Activated CD4-positive, alpha-beta memory T cell treated with anti-CD3 and anti-CD28 coated beads, Interleukin-2, amount 10 ng/mL, durations not matched to agents 7 days and 5 days (primary cell): Measurements from ENCODE around the gene CD96. TPM values are rescaled to one million over a fixed set of nuclear protein-coding genes. Genes with fewer than 3 reads are reported as not detected.

Source experiments
- CTCF ChIA-PET: fragments of 350-600 bp; sonication (Branson Sonifier 250); formaldehyde crosslinking; loops from one replicate; lab custom pipeline; 2021; ENCODE audit warnings: antibody characterized with exemption, inconsistent platforms; lab: Charles Lee
- POLR2A ChIA-PET: fragments of 350-600 bp; sonication (Branson Sonifier 250); formaldehyde crosslinking; loops from one replicate; lab custom pipeline; 2021; ENCODE audit warnings: antibody characterized with exemption; lab: Charles Lee
- DNase-seq: peaks from one replicate; pipeline ENCODE4 v3.0.0-alpha.2; 2020
- H3K27ac Mint-ChIP-seq: one replicate; pipeline ENCODE4 v1.8.0; 2021; ENCODE audit warnings: mild to moderate bottlenecking, mixed read lengths
- H3K27me3 Mint-ChIP-seq: one replicate; pipeline ENCODE4 v1.8.0; 2021; ENCODE audit warnings: mixed read lengths
- H3K36me3 Mint-ChIP-seq: one replicate; pipeline ENCODE4 v1.8.0; 2021; ENCODE audit warnings: low read depth, mixed read lengths
- H3K4me1 Mint-ChIP-seq: one replicate; pipeline ENCODE4 v1.8.0; 2021; ENCODE audit warnings: mixed read lengths
- H3K4me3 Mint-ChIP-seq: one replicate; pipeline ENCODE4 v1.8.0; 2021; ENCODE audit warnings: mild to moderate bottlenecking, mixed read lengths
- H3K9me3 Mint-ChIP-seq: one replicate; pipeline ENCODE4 v1.8.0; 2021; ENCODE audit warnings: mixed read lengths
- total RNA-seq, 2 experiments: library from RNA; stranded (reverse); gene quantifications; one replicate each; pipeline ENCODE4 v1.2.3, GENCODE V29; 2021

Gene CD96
- total RNA-seq, 2 experiments from 2014 or later, result 323 to 338 TPM

GRCh38 chr3:111585217-111585616, 43.2 kb downstream of the CD96 start:
- no peak for DNase-seq
- Mint-ChIP-seq H3K9me3 (peaks cover 2% of the 10 kb centered on the region), H3K36me3 (peaks cover 92% of the 10 kb centered on the region), H3K4me1 (peaks cover 61% of the 10 kb centered on the region), H3K4me3 (no peak overlapping the region), H3K27ac (no peak overlapping the region), H3K27me3 (no peaks in the 10 kb centered on the region)
- ChIA-PET POLR2A (interaction anchor here (1.2 kb wide), 1 partner anchor 38 kb away, joined by 3 read pairs; no protein-coding TSS in a partner anchor), CTCF (no interaction called here)

- no peak overlapping the region for H3K27ac Mint-ChIP-seq
- no peaks in the 10 kb centered on the region for H3K27me3 Mint-ChIP-seq
- H3K4me3 Mint-ChIP-seq, result no peak overlapping the region
Measured at GRCh38 chr3:111588527-111588926, 46.5 kb downstream of the CD96 start.

DNA sequence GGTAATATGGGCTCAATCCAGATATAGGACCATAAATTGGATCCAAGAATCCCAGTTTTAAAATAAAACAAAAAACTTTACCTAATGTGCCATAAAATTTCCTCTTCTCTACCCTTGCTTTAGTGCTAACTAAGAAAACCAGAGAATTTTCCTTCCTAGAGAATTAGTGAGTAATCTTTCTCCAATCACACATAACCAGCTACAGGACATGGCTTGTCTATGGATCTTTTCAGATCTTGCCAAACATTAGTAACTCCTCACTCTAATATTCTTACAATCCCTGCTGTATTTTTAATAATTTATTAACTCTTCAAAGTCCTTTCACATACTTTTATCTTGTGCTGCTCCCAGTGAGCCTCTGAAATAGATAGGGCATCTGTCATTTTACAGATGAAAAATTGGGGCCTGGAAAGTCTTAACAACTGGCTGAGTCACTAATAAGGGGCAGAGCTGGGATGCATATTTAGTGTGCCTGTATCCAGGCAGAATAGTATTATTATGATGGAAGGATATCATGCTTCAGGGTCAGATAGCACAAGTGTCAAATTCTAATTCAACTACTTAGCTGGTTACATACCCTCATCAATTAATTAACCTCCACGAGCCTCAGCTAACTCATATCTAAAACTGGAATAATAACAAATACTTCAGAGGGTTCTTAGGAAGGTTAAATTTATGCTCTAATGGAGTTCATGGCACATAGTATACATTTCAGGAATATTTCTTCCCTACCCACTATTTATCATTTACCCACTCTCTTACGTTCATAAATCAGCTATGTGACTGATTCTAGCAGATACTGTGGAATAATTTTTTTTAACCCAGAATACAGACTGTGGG, 47.5 kb downstream of the CD96 start:
- ChIA-PET CTCF (interaction anchor here (0.5 to 1.3 kb wide), 4 partner anchors 10 to 27 kb away, joined by 3 to 4 read pairs (median 4); no protein-coding TSS in a partner anchor), POLR2A (interaction anchor here (0.9 to 6.6 kb wide), 5 partner anchors 10 to 390 kb away, joined by 3 to 45 read pairs (median 8); partner anchors contain the start of gene ABHD10)
- Mint-ChIP-seq H3K27ac (no peak overlapping the region), H3K4me3 (no peak overlapping the region), H3K36me3 (peaks cover 89% of the 10 kb centered on the region), H3K9me3 (peaks cover 2% of the 10 kb centered on the region), H3K4me1 (peaks cover 64% of the 10 kb centered on the region), H3K27me3 (no peaks in the 10 kb centered on the region)
- no peak for DNase-seq

More at GRCh38 chr3:111588527-111588926, 46.5 kb downstream of the CD96 start:
- CTCF ChIA-PET, result interaction anchor here (0.5 to 1.0 kb wide), 3 partner anchors 11 to 28 kb away, joined by 3 to 4 read pairs (median 4); no protein-coding TSS in a partner anchor
- POLR2A ChIA-PET, result interaction anchor here (0.9 kb wide), 1 partner anchor 41 kb away, joined by 4 read pairs; no protein-coding TSS in a partner anchor
- Mint-ChIP-seq H3K4me1 (peaks cover 61% of the 10 kb centered on the region), H3K9me3 (peaks cover 2% of the 10 kb centered on the region), H3K36me3 (peaks cover 89% of the 10 kb centered on the region)
- no peak for DNase-seq

DNA sequence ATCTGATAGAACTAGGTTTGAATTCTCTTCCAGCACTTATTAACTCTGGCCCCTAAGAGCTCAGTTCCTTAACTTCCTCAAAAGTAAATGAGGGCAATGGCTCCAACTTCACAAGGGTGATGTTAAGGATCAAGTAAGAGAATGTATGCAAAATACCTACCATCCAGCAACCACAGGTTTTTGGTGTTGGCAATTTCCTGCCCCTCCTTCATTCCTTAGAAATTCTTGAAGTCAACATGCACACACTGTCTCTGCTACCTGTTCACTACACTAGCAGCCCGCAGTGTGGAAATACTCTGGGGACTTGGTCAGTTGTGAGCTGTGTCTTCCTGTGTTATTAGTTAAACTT, 48.1 kb downstream of the CD96 start:
- ChIA-PET CTCF (interaction anchor here (1.3 to 2.0 kb wide), 2 partner anchors 12 to 26 kb away, joined by 3 to 9 read pairs; no protein-coding TSS in a partner anchor), POLR2A (interaction anchor here (0.9 to 6.6 kb wide), 4 partner anchors 10 to 389 kb away, joined by 3 to 45 read pairs (median 8); partner anchors contain the start of gene ABHD10)
- no peak overlapping the region for H3K4me3 Mint-ChIP-seq
- H3K36me3 Mint-ChIP-seq, result peaks cover 91% of the 10 kb centered on the region
- H3K4me1 Mint-ChIP-seq, result peaks cover 69% of the 10 kb centered on the region
- H3K9me3 Mint-ChIP-seq, result peaks cover 2% of the 10 kb centered on the region
- peak overlapping the region; percentile 11 for H3K27ac Mint-ChIP-seq
- no peak for DNase-seq
- no peaks in the 10 kb centered on the region for H3K27me3 Mint-ChIP-seq

DNA sequence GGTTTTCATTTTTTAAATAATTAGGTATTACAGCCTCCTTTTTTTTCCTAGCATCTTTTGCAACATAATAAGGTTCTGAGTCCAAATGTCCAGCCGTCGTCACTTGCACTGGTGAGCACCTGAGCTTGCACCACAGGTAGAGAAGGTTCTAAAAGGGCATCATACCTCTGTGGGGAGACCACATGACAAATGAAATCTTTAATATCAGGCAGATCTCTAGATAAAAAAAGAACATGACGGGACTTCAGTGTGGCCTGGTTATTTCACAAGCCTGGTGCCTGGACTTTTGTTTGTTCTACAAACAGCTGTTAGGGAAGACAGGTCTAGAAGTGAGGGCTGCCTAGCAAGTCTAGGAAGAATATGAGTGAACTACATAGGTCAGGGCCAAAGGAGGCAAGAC, 49.6 kb downstream of the CD96 start:
- ChIA-PET POLR2A (interaction anchor here (0.6 to 6.6 kb wide), 6 partner anchors 8 to 61 kb away, joined by 3 to 45 read pairs (median 3); no protein-coding TSS in a partner anchor), CTCF (interaction anchor here (1.0 to 2.0 kb wide), 3 partner anchors 11 to 25 kb away, joined by 3 to 9 read pairs (median 3); no protein-coding TSS in a partner anchor)
- Mint-ChIP-seq H3K9me3 (peaks cover 2% of the 10 kb centered on the region), H3K36me3 (peaks cover 91% of the 10 kb centered on the region), H3K27me3 (no peaks in the 10 kb centered on the region), H3K4me3 (peak overlapping the region; percentile 71), H3K27ac (peak overlapping the region; percentile 68), H3K4me1 (peaks cover 78% of the 10 kb centered on the region)
- no peak for DNase-seq

- ChIA-PET CTCF (interaction anchor here (1.1 to 3.2 kb wide), 3 partner anchors 10 to 24 kb away, joined by 3 to 26 read pairs (median 9); no protein-coding TSS in a partner anchor), POLR2A (interaction anchor here (0.6 to 6.6 kb wide), 3 partner anchors 15 to 61 kb away, joined by 3 to 45 read pairs (median 3); no protein-coding TSS in a partner anchor)
- Mint-ChIP-seq H3K4me1 (peaks cover 81% of the 10 kb centered on the region), H3K36me3 (peaks cover 91% of the 10 kb centered on the region), H3K4me3 (peak overlapping the region; percentile 71), H3K27ac (peak overlapping the region; percentile 68), H3K27me3 (no peaks in the 10 kb centered on the region), H3K9me3 (no peaks in the 10 kb centered on the region)
- DNase-seq, result no peak
Measured at GRCh38 chr3:111592143-111592542, 50.1 kb downstream of the CD96 start.

GRCh38 chr3:111592936-111593335, 50.9 kb downstream of the CD96 start:
- H3K4me3 Mint-ChIP-seq, result peak overlapping the region; percentile 71
- ChIA-PET CTCF (interaction anchor here (0.8 to 3.2 kb wide), 4 partner anchors 14 to 45 kb away, joined by 3 to 26 read pairs (median 4); no protein-coding TSS in a partner anchor), POLR2A (interaction anchor here (0.7 to 6.6 kb wide), 6 partner anchors 9 to 46 kb away, joined by 3 to 45 read pairs (median 18); no protein-coding TSS in a partner anchor)
- no peaks in the 10 kb centered on the region for H3K9me3 Mint-ChIP-seq
- H3K27ac Mint-ChIP-seq, result peak overlapping the region; percentile 85
- H3K27me3 Mint-ChIP-seq, result no peaks in the 10 kb centered on the region
- H3K36me3 Mint-ChIP-seq, result peaks cover 89% of the 10 kb centered on the region
- peaks cover 86% of the 10 kb centered on the region for H3K4me1 Mint-ChIP-seq
- no peak for DNase-seq

GRCh38 chr3:111593666-111594065, 51.7 kb downstream of the CD96 start:
- peak overlapping the region; percentile 85 for H3K27ac Mint-ChIP-seq
- ChIA-PET CTCF (interaction anchor here (1.0 to 3.2 kb wide), 4 partner anchors 16 to 46 kb away, joined by 3 to 26 read pairs (median 6); no protein-coding TSS in a partner anchor), POLR2A (interaction anchor here (0.7 to 6.6 kb wide), 10 partner anchors 8 to 66 kb away, joined by 3 to 45 read pairs (median 18); no protein-coding TSS in a partner anchor)
- peaks cover 86% of the 10 kb centered on the region for H3K4me1 Mint-ChIP-seq
- H3K9me3 Mint-ChIP-seq, result no peaks in the 10 kb centered on the region
- H3K27me3 Mint-ChIP-seq, result no peaks in the 10 kb centered on the region
- H3K36me3 Mint-ChIP-seq, result peaks cover 89% of the 10 kb centered on the region
- H3K4me3 Mint-ChIP-seq, result peak overlapping the region; percentile 71
- DNase-seq, result no peak

GRCh38 chr3:111594205-111594604, 52.2 kb downstream of the CD96 start:
- no peaks in the 10 kb centered on the region for H3K9me3 Mint-ChIP-seq
- no peak for DNase-seq
- H3K4me1 Mint-ChIP-seq, result peaks cover 86% of the 10 kb centered on the region
- ChIA-PET CTCF (interaction anchor here (1.1 to 3.2 kb wide), 4 partner anchors 16 to 47 kb away, joined by 3 to 26 read pairs (median 6); no protein-coding TSS in a partner anchor), POLR2A (interaction anchor here (1.1 to 6.6 kb wide), 10 partner anchors 10 to 78 kb away, joined by 3 to 45 read pairs (median 18); no protein-coding TSS in a partner anchor)
- peak overlapping the region; percentile 71 for H3K4me3 Mint-ChIP-seq
- H3K27ac Mint-ChIP-seq, result peak overlapping the region; percentile 85
- H3K36me3 Mint-ChIP-seq, result peaks cover 87% of the 10 kb centered on the region
- H3K27me3 Mint-ChIP-seq, result no peaks in the 10 kb centered on the region

DNA sequence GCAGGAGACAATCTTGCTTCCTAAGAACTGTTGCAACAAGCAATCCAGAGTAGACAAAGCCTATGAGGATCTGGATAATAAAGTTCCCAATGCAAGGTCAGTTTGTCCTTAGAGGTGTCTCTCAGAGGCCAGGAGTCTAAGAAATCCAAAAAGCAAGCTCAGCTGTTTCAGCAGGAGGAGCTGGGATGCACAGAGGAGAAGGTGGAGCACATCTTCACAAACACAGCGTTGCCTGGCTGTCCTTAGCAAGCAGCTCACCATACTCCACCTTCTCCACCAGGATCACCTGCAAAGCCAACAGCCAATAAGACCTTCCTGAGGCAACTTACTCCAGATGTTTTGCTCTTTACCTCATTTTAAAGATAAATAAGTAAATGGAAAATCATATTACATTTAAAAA, 52.8 kb downstream of the CD96 start:
- H3K4me3 Mint-ChIP-seq, result peak overlapping the region; percentile 71
- ChIA-PET CTCF (interaction anchor here (1.1 to 3.2 kb wide), 4 partner anchors 15 to 47 kb away, joined by 3 to 26 read pairs (median 6); no protein-coding TSS in a partner anchor), POLR2A (interaction anchor here (1.2 to 6.6 kb wide), 11 partner anchors 10 to 77 kb away, joined by 3 to 45 read pairs (median 17); no protein-coding TSS in a partner anchor)
- no peaks in the 10 kb centered on the region for H3K27me3 Mint-ChIP-seq
- H3K36me3 Mint-ChIP-seq, result peaks cover 84% of the 10 kb centered on the region
- DNase-seq, result no peak
- H3K27ac Mint-ChIP-seq, result peak overlapping the region; percentile 85
- no peaks in the 10 kb centered on the region for H3K9me3 Mint-ChIP-seq
- H3K4me1 Mint-ChIP-seq, result peaks cover 82% of the 10 kb centered on the region

- CTCF ChIA-PET, result interaction anchor here (1.1 to 3.2 kb wide), 4 partner anchors 15 to 48 kb away, joined by 3 to 26 read pairs (median 6); no protein-coding TSS in a partner anchor
- peaks cover 84% of the 10 kb centered on the region for H3K36me3 Mint-ChIP-seq
- H3K9me3 Mint-ChIP-seq, result no peaks in the 10 kb centered on the region
Measured at GRCh38 chr3:111595232-111595631, 53.2 kb downstream of the CD96 start, which contains the start of gene ZBED2. Gene ZBED2, minus strand, starts transcription at chr3:111595346. Its CDS starts 1,145 bp downstream, at chr3:111594201.

GRCh38 chr3:111596328-111596727, 54.3 kb downstream of the CD96 start:
- ChIA-PET POLR2A (interaction anchor here (2.7 to 6.6 kb wide), 3 partner anchors 8 to 14 kb away, joined by 17 to 45 read pairs (median 22); no protein-coding TSS in a partner anchor), CTCF (no interaction called here)
- Mint-ChIP-seq H3K27ac (peak overlapping the region; percentile 89), H3K4me1 (peaks cover 79% of the 10 kb centered on the region), H3K36me3 (peaks cover 83% of the 10 kb centered on the region), H3K9me3 (no peaks in the 10 kb centered on the region), H3K4me3 (peak overlapping the region; percentile 42), H3K27me3 (no peaks in the 10 kb centered on the region)
- no peak for DNase-seq

More at GRCh38 chr3:111595232-111595631, 53.2 kb downstream of the CD96 start, which contains the start of gene ZBED2:
- no peak for DNase-seq
- Mint-ChIP-seq H3K4me3 (peak within 1 kb of the TSS; percentile 71), H3K27ac (peak within 1 kb of the TSS; percentile 89), H3K4me1 (peaks cover 80% of the 10 kb centered on the region), H3K27me3 (no peaks in the 10 kb centered on the region)
- POLR2A ChIA-PET, result interaction anchor here (1.2 to 6.6 kb wide), 11 partner anchors 9 to 77 kb away, joined by 3 to 45 read pairs (median 17); no protein-coding TSS in a partner anchor
